Activated CD8-positive, alpha-beta memory T cell treated with anti-CD3 and anti-CD28 coated beads, Interleukin-2, amount 50 U/mL, for 4 hours (primary cell): Measurements from ENCODE around the gene XRN2.

Source experiments
- DNase-seq: peaks from one replicate; pipeline ENCODE4 v3.0.0-alpha.2; 2020

XRN2 gene

GRCh38 chr20:21303061-21303871 lies at the start of gene XRN2:
TSS of gene XRN2 (plus strand) at chr20:21303331. CDS start at chr20:21303399, 68 bp downstream.
- peak; percentile 96 for DNase-seq

- no peak for DNase-seq
Observed at GRCh38 chr20:21257192-21257591, 45.9 kb upstream of the XRN2 start.

- no peak for DNase-seq
Observed at GRCh38 chr20:21258411-21258810, 44.7 kb upstream of the XRN2 start.

- no peak for DNase-seq
Observed at GRCh38 chr20:21259346-21259745, 43.8 kb upstream of the XRN2 start.

- no peak for DNase-seq
Observed at GRCh38 chr20:21262812-21263211, 40.3 kb upstream of the XRN2 start.

- no peak for DNase-seq
Observed at GRCh38 chr20:21265261-21266190, 37.6 kb upstream of the XRN2 start.

GRCh38 chr20:21266191-21266536 lies 37.0 kb upstream of the XRN2 start:
- DNase-seq: no peak

- no peak for DNase-seq
Observed at GRCh38 chr20:21269772-21270171, 33.4 kb upstream of the XRN2 start.

GRCh38 chr20:21270806-21271205 lies 32.3 kb upstream of the XRN2 start:
- no peak for DNase-seq

GRCh38 chr20:21272279-21272678 lies 30.9 kb upstream of the XRN2 start:
- no peak for DNase-seq

GRCh38 chr20:21272679-21273078 lies 30.5 kb upstream of the XRN2 start:
- no peak for DNase-seq

GRCh38 chr20:21273755-21274386 lies 29.3 kb upstream of the XRN2 start:
- DNase-seq: no peak

GRCh38 chr20:21278829-21279228 lies 24.3 kb upstream of the XRN2 start:
- no peak for DNase-seq

- no peak for DNase-seq
Observed at GRCh38 chr20:21279706-21280521, 23.2 kb upstream of the XRN2 start.

GRCh38 chr20:21280522-21281016 lies 22.6 kb upstream of the XRN2 start:
- no peak for DNase-seq

- DNase-seq: no peak
Observed at GRCh38 chr20:21286775-21287174, 16.4 kb upstream of the XRN2 start.

GRCh38 chr20:21288587-21289370 lies 14.4 kb upstream of the XRN2 start:
- DNase-seq: no peak

GRCh38 chr20:21289651-21290050 lies 13.5 kb upstream of the XRN2 start:
- DNase-seq: no peak

- DNase-seq: no peak
Observed at GRCh38 chr20:21291026-21291425, 12.1 kb upstream of the XRN2 start.

- no peak for DNase-seq
Observed at GRCh38 chr20:21294755-21295154, 8.4 kb upstream of the XRN2 start.

- no peak for DNase-seq
Observed at GRCh38 chr20:21301940-21302663, 1.0 kb upstream of the XRN2 start.
